Subcutaneous abdominal adipose tissue (tissue), 5 donors: ENCODE measurements around the gene MRPS12.

ENCODE experiments used
- H3K27ac ChIP-seq: one replicate; pipeline ENCODE4 v1.7.0; 2013; ENCODE audit warnings: low read depth, mild to moderate bottlenecking, inconsistent platforms, low read length, moderate library complexity
- H3K27me3 ChIP-seq, 5 donors: one replicate each; pipeline ENCODE4 v1.7.0; 2013; ENCODE audit warnings: low read length in 5 of 5, inconsistent platforms in 1 of 5; ENCODE audit not compliant: control insufficient read depth in 5 of 5, insufficient read depth in 4 of 5
- H3K36me3 ChIP-seq, 5 donors: one replicate each; pipeline ENCODE4 v1.7.0; 2013; ENCODE audit warnings: low read length in 5 of 5; ENCODE audit not compliant: control insufficient read depth in 5 of 5, insufficient read depth in 5 of 5
- H3K4me1 ChIP-seq, 5 donors: one replicate each; pipeline ENCODE4 v1.7.0; 2013; ENCODE audit warnings: low read length in 5 of 5, mild to moderate bottlenecking in 3 of 5, moderate library complexity in 1 of 5; ENCODE audit not compliant: control insufficient read depth in 5 of 5, insufficient read depth in 5 of 5
- H3K4me3 ChIP-seq, 5 donors: one replicate each; pipeline ENCODE4 v1.7.0; 2013; ENCODE audit warnings: low read length in 5 of 5, low read depth in 1 of 5
- H3K9ac ChIP-seq, 5 donors: one replicate each; pipeline ENCODE4 v1.7.0; 2013; ENCODE audit warnings: low read length in 5 of 5, mild to moderate bottlenecking in 4 of 5, moderate library complexity in 3 of 5
- H3K9me3 ChIP-seq, 5 donors: one replicate each; pipeline ENCODE4 v1.7.0; 2013; ENCODE audit warnings: low read length in 5 of 5; ENCODE audit not compliant: control insufficient read depth in 5 of 5
- donor health status: healthy.
- donor health status: healthy.
- donor health status: healthy.
- donor health status: healthy.
- donor health status: healthy.

Gene MRPS12

DNA sequence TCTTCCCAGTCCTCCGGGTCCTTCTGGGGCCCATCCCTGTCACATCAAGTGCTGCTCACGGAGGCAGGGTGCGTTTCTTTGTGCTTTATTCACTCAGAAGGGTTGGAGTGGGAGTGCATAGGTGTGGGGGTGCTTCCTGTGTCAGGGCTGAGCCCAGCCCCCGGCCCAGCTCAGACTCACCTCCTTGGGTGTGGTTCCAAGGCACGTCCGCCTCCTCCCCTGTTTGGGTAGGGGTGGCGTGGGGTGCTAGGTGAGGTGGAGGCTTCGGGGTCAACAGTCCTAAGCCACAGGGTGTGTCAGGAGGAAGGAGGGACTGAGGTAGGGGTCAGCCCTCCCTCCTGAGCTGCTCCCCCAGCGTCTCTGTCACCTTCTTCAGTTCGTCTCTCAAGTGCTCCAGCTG, 21.8 kb upstream of the MRPS12 start:
- no peak overlapping the region for H3K4me3 ChIP-seq
- H3K27ac ChIP-seq: no peak overlapping the region
- peaks cover 0 to 6% (median 2%) of the 10 kb centered on the region in 5 donors for H3K4me1 ChIP-seq
- H3K27me3 ChIP-seq: peaks cover 6 to 15% (median 9%) of the 10 kb centered on the region in 5 donors
- H3K9me3 ChIP-seq: no peaks in the 10 kb centered on the region
- peaks cover 0 to 43% (median 33%) of the 10 kb centered on the region in 5 donors for H3K36me3 ChIP-seq
- no peak overlapping the region for H3K9ac ChIP-seq

DNA sequence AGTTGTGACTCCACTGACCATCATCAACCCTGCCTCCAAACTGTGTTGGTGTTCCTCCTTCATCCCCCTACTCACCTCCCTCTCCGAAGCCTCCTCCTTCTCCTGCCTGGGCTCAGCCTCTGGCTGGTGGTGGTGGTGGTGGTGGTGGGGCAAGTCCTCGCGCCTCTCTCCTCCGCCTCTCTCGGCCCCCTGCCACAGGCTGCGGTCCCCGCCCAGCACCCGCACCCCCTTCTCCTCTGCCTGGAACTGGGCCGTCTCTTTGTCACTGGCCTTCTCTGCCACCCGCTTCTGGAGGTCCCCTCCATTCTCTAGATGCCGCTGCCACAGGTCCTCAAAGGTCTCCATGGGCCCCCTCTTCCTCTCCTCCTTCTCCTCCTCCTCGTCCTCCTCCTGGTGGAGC, 20.3 kb upstream of the MRPS12 start:
- Histone ChIP-seq H3K27ac (no peak overlapping the region), H3K4me1 (no peaks in the 10 kb centered on the region), H3K9ac (no peak overlapping the region), H3K9me3 (no peaks in the 10 kb centered on the region), H3K36me3 (peaks cover 0 to 39% (median 27%) of the 10 kb centered on the region in 5 donors), H3K27me3 (peaks cover 6 to 15% (median 9%) of the 10 kb centered on the region in 5 donors), H3K4me3 (no peak overlapping the region)

DNA sequence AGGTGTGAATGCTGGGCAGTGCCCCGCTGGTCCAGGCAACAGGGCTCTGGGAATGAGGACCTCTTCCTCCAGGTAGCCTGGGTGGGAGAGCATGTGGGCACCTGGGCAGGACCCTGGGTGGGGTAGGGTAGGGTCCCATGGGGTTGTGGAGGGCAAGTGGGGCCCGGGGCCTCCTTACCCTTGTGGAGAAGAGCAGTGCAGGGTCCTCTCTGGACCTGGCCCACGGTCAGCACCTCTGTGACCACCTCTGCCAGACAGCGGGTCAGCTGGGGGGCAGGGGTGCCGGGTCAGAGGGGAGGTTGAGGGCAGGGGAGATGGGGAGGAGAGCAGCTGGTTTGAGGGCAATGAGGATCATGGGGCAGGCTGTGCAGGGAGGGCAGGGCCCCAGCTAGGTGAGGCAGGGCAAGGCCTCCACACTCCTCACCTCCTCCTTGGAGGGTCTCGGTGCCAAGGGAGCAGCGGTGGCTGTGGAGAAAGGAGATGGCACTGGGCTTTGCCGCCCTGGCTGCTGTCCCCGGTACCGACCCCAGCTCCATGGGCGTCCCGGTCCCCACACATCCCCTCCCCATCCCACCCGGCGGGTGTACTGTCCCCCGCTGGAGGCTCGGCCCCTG, 19.2 kb upstream of the MRPS12 start:
- Histone ChIP-seq H3K4me1 (no peaks in the 10 kb centered on the region), H3K27ac (no peak overlapping the region), H3K36me3 (peaks cover 0 to 37% (median 23%) of the 10 kb centered on the region in 5 donors), H3K27me3 (peaks cover 6 to 15% (median 9%) of the 10 kb centered on the region in 5 donors), H3K4me3 (no peak overlapping the region), H3K9me3 (no peaks in the 10 kb centered on the region), H3K9ac (no peak overlapping the region)

DNA sequence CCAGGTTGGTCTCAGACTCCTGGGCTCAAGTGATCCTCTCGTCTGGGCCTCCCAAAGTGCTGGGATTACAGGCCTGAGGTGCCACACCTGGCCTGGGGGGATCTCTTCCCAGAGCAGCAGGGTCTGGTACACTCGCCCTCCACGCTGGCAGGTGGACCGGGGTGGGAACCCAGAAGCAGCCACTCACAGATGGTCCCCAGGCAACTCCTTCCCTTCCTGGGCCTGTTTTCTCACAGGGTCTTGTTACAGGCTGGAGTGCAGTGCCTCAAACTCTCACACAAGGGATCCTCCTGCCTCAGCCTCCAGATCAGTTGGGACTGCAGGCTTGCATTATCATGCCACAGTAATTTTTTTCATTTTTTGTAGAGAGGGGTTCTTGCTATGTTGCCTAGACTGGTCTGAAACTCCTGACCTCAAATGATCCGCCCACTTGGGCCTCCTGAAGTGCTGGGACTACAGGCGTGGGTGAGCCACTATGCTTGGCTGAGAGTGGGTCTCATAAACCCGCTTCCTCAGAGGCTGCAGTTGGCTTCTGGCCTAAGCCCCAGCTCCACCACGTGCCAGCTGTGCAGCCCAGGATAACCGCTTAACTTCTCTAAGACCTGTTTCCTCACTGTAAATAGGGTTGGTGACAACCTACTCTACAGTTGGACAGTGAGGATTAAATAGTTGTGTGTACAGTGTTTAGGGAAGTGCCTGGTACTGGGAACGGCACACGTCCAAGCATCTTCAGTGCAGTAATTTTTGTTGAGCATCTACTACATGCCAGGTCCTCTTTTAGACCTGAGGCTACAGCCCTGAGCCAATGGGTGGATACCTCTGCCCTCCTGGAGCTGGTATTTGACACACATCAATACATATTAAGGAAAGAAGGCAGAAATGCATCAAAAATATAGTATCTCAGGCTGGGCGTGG, 17.9 kb upstream of the MRPS12 start:
- Histone ChIP-seq H3K27me3 (peaks cover 6 to 15% (median 9%) of the 10 kb centered on the region in 5 donors), H3K9ac (no peak overlapping the region), H3K4me1 (no peaks in the 10 kb centered on the region), H3K9me3 (no peaks in the 10 kb centered on the region), H3K27ac (no peak overlapping the region), H3K36me3 (peaks cover 0 to 24% (median 14%) of the 10 kb centered on the region in 5 donors), H3K4me3 (no peak overlapping the region)

DNA sequence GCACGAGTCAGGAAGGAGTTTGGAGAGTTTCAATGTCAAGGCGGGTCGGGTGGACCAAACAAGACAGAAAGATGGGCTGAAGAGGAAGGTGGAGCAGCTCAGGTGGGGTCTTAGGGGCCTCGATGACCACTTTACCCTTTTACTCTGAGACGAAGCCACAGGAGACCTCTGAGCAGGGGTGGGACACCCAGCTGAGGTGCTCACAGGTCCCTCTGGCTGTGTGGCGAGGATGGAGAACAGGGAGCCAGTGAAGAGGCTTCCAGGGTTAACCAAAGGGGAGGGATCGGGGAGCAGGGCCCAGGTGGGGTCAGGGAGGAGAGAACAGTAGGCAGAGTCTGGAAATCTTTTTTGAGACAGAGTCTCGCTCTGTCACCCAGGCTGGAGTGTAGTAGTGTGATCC, 16.8 kb upstream of the MRPS12 start:
- no peaks in the 10 kb centered on the region for H3K9me3 ChIP-seq
- H3K4me1 ChIP-seq: no peaks in the 10 kb centered on the region
- H3K9ac ChIP-seq: no peak overlapping the region
- H3K36me3 ChIP-seq: peaks cover 0 to 15% (median 9%) of the 10 kb centered on the region in 5 donors
- no peak overlapping the region for H3K4me3 ChIP-seq
- H3K27ac ChIP-seq: no peak overlapping the region
- peaks cover 6 to 15% (median 9%) of the 10 kb centered on the region in 5 donors for H3K27me3 ChIP-seq

DNA sequence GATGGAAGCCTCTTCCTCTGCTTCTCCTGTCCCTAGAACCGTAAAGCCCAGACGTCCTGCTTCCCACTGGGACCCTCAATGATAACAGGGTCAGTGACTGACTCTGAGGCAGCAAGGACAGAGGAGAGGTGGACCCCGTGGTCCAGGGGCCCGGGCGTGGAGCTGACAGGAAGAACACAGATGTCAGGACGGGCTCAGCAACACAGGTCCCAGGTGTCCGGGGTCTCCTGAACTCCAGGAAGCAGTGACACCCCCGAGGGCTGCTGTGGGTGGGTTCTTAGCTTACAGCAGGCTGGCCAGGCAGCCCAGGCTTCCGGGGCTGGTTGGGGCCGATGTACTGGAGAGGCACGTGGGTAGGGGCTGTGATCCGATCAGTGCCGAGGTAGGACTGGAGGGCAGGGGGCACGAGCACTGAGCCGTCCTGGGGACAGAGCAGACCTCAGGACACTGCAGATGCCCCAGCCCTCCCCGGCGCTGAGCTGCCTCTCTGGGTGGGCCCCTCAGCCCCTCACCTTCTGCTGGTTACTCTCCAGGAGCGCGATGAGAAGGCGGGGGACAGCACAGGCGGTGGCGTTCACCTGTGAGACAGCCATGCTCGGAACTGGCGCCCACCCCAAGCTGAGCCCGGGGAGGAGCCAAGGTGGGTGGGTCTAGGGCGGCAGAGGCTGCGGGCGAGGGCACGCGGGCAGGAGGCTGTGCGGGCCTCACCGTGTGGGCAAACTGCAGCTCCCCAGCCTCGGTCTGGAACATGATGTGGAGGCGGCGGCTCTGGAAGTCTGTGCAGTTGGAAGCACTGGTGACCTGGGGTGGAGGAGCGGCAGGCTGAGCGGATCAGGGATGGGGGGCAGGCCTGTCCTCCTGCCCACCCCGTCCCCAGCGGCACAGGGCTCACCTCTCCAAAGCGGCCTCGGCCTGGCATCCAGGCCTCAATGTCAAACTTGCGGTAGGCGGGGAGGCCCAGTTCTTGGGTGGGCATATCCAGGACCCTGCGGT, 15.1 kb upstream of the MRPS12 start:
- no peaks in the 10 kb centered on the region for H3K9me3 ChIP-seq
- no peak overlapping the region for H3K27ac ChIP-seq
- H3K36me3 ChIP-seq: peaks cover 0 to 12% (median 5%) of the 10 kb centered on the region in 5 donors
- H3K27me3 ChIP-seq: peaks cover 6 to 15% (median 9%) of the 10 kb centered on the region in 5 donors
- no peak overlapping the region for H3K9ac ChIP-seq
- H3K4me1 ChIP-seq: no peaks in the 10 kb centered on the region
- no peak overlapping the region for H3K4me3 ChIP-seq

DNA sequence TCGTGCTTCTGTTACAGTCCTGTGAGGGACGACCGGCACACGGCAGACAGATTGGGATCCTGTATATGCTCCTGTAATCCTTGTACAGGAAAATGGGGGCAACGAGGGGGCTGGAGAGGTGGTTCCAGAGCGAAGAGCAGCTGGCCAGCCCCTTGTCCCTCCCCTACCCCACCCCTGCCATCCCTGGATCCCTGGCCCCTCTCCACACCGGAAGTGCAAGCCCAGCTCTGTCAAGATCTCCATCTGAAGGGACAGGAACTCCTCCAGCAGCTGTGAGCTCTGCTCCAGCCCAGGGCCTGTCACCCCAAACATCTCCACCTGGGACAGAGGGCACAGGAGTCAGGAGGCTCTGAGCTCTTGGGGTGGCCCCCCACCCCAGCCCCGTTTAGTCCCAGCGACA, 13.2 kb upstream of the MRPS12 start:
- no peak overlapping the region for H3K9ac ChIP-seq
- no peaks in the 10 kb centered on the region for H3K9me3 ChIP-seq
- H3K36me3 ChIP-seq: peaks cover 0 to 26% (median 15%) of the 10 kb centered on the region in 5 donors
- no peak overlapping the region for H3K4me3 ChIP-seq
- peaks cover 0 to 2% (median 0%) of the 10 kb centered on the region in 5 donors for H3K27me3 ChIP-seq
- no peak overlapping the region for H3K27ac ChIP-seq
- no peaks in the 10 kb centered on the region for H3K4me1 ChIP-seq

DNA sequence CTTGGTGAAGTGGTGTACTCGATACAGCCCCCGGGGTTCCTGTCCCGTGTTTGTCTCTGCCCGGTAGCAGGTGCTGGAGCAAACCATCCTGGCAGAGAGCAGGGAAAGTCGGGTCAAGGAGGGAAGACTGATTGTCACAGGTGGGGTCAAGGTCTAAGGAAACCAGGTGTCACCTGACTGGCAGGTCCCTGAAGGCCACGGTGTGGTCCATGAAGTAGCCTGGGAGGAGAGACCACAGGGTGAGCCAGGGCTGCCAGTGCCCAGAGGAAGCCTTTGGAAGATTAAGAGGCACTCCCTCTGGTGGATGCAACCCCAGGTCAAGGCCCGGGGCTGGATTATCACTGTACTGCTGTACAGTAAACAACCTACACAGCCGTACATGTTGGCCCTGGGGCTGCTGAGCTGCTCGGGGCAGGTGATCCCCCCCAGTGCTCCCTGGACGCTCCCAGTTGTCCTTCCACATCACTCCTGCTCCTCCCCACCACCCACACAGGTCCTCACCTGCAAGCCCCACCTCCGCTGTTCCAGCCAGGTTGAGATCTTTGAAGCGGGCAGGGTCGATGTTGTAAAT, 12.7 kb upstream of the MRPS12 start:
- peaks cover 0 to 28% (median 15%) of the 10 kb centered on the region in 5 donors for H3K36me3 ChIP-seq
- H3K9ac ChIP-seq: no peak overlapping the region
- H3K4me1 ChIP-seq: no peaks in the 10 kb centered on the region
- H3K27ac ChIP-seq: no peak overlapping the region
- no peak overlapping the region for H3K4me3 ChIP-seq
- no peaks in the 10 kb centered on the region for H3K27me3 ChIP-seq
- H3K9me3 ChIP-seq: no peaks in the 10 kb centered on the region

DNA sequence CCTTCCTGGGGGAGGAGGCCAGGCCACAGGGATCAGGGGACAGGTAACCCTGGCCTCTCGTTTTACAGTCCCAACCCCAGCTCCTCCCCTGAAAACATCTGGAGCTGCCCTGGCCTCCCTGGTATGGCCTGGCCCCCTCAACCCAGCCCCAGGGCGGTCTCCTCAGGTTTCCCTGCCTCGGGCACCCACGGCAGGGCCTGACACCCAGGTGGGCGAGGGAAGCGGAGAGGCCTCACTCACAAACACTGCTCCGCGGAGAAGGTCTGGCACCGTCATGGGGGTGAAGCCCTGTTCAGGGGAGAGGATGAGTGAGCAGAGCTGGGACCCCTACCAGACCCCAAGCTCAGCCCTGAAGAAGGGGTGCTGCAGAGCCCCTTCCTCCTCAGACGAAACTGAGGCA, 12.2 kb upstream of the MRPS12 start:
- Histone ChIP-seq H3K36me3 (peaks cover 0 to 28% (median 15%) of the 10 kb centered on the region in 5 donors), H3K4me1 (no peaks in the 10 kb centered on the region), H3K27ac (no peak overlapping the region), H3K9ac (no peak overlapping the region), H3K9me3 (no peaks in the 10 kb centered on the region), H3K4me3 (no peak overlapping the region), H3K27me3 (no peaks in the 10 kb centered on the region)
